ENCODE measurements around the gene INSM1. TPM values are rescaled to one million over a fixed set of nuclear protein-coding genes. Genes with fewer than 3 reads are reported as not detected.

INSM1 gene
- polyA plus RNA-seq, 1 of the 3 experiments (the other 2 are of a cell fraction), result not detected

- no peak for TF ChIP-seq CHD2 (IDR thresholded peaks at IDR 0.05; ENCODE audit: low read length, partially characterized antibody)
- TF ChIP-seq GABPA (IDR thresholded peaks at IDR 0.05; ENCODE audit: low read depth), result no peak
- no peak overlapping the region for H3K4me3 ChIP-seq (ENCODE audit: low read depth in 2 of 2, low read length in 1 of 2)
- no peaks in the 10 kb centered on the region for H3K9me3 ChIP-seq
- POLR2A ChIA-PET, result no interaction called here
- H3K9me2 ChIP-seq, result no peaks in the 10 kb centered on the region
- no peaks in the 10 kb centered on the region for H3K79me2 ChIP-seq (ENCODE audit: insufficient read depth)
- H4K20me1 ChIP-seq (ENCODE audit: insufficient read depth), result no peaks in the 10 kb centered on the region
- H3K4me1 ChIP-seq (ENCODE audit: control insufficient read depth in 1 of 2, insufficient read depth in 2 of 2, low read depth in 1 of 2, low read length in 1 of 2), result no peaks in the 10 kb centered on the region; a peak in 1 of 4 replicates
- H3F3A ChIP-seq (replicated peaks; ENCODE audit: insufficient read depth), result peaks cover 4% of the 10 kb centered on the region
- WGBS (ENCODE audit: low lambda C conversion rate), result 10% methylated on average over 8 of the region's 19 CpGs
- DNase-seq, result peak; percentile 39
- H3K27me3 ChIP-seq (ENCODE audit: insufficient read depth), result peaks cover 82% of the 10 kb centered on the region
- H3K27ac ChIP-seq (ENCODE audit: low read depth in 2 of 2, low read length in 1 of 2), result no peak overlapping the region
- no peak overlapping the region for H3K9ac ChIP-seq
- no peak overlapping the region for H3K4me2 ChIP-seq
- no peaks in the 10 kb centered on the region for H3K36me3 ChIP-seq (replicated peaks in 1 of 2; ENCODE audit: control insufficient read depth in 1 of 2, insufficient read depth in 2 of 2, low read length in 1 of 2)
- no peak overlapping the region for H2AFZ ChIP-seq (ENCODE audit: low read depth)
- CTCF ChIA-PET, result interaction anchor here (1.4 kb wide), 1 partner anchor 227 kb away, joined by 6 read pairs; no protein-coding TSS in a partner anchor
Observed at GRCh38 chr20:20366551-20366875, 1.4 kb upstream of the INSM1 start.

- DNase-seq, result peak; percentile 36
- 7% methylated on average over 39 of the region's 63 CpGs for WGBS (ENCODE audit: low lambda C conversion rate)
- H3K4me2 ChIP-seq, result no peak overlapping the region
Observed at GRCh38 chr20:20366876-20367574, 879 bp upstream of the INSM1 start.

More at GRCh38 chr20:20366876-20367574, 879 bp upstream of the INSM1 start:
- H3K9me3 ChIP-seq, result no peaks in the 10 kb centered on the region
- H3K4me1 ChIP-seq (ENCODE audit: control insufficient read depth in 1 of 2, insufficient read depth in 2 of 2, low read depth in 1 of 2, low read length in 1 of 2), result no peaks in the 10 kb centered on the region; a peak in 1 of 4 replicates
- no peak for TF ChIP-seq MEF2A (IDR thresholded peaks at IDR 0.05; ENCODE audit: borderline replicate concordance, low read depth)
- no peak for TF ChIP-seq MAX (IDR thresholded peaks at IDR 0.05; ENCODE audit: low read depth)
- TF ChIP-seq PBX3 (IDR thresholded peaks at IDR 0.05), result no peak
- no peak for TF ChIP-seq ELF1 (IDR thresholded peaks at IDR 0.05)
- no peak for TF ChIP-seq EP300 (IDR thresholded peaks at IDR 0.05; ENCODE audit: borderline replicate concordance in 1 of 2, low read depth in 1 of 2, low read length in 1 of 2)
- no peak for TF ChIP-seq EZH2phosphoT487 (IDR thresholded peaks at IDR 0.05; ENCODE audit: borderline replicate concordance, low read depth)
- TF ChIP-seq FOSL2 (IDR thresholded peaks at IDR 0.05; ENCODE audit: borderline replicate concordance, low read depth), result no peak
- TF ChIP-seq YY1 (IDR thresholded peaks at IDR 0.05; ENCODE audit: low read depth), result no peak
- TF ChIP-seq MXI1 (IDR thresholded peaks at IDR 0.05; ENCODE audit: low read depth, low read length), result no peak
- no peak for TF ChIP-seq CHD2 (IDR thresholded peaks at IDR 0.05; ENCODE audit: low read length, partially characterized antibody)
- no peaks in the 10 kb centered on the region for H3K79me2 ChIP-seq (ENCODE audit: insufficient read depth)
- no peak overlapping the region for H3K27ac ChIP-seq (ENCODE audit: low read depth in 2 of 2, low read length in 1 of 2)
- H3K27me3 ChIP-seq (ENCODE audit: insufficient read depth), result peaks cover 82% of the 10 kb centered on the region
- peaks cover 4% of the 10 kb centered on the region for H3F3A ChIP-seq (replicated peaks; ENCODE audit: insufficient read depth)
- no peaks in the 10 kb centered on the region for H4K20me1 ChIP-seq (ENCODE audit: insufficient read depth)
- no peak overlapping the region for H3K4me3 ChIP-seq (ENCODE audit: low read depth in 2 of 2, low read length in 1 of 2)
- POLR2A ChIA-PET, result no interaction called here
- H2AFZ ChIP-seq (ENCODE audit: low read depth), result no peak overlapping the region
- H3K9ac ChIP-seq, result no peak overlapping the region
- CTCF ChIA-PET, result interaction anchor here (1.1 to 1.4 kb wide), 2 partner anchors 8 to 227 kb away, joined by 3 to 6 read pairs; no protein-coding TSS in a partner anchor
- H3K9me2 ChIP-seq, result no peaks in the 10 kb centered on the region
- no peaks in the 10 kb centered on the region for H3K36me3 ChIP-seq (replicated peaks in 1 of 2; ENCODE audit: control insufficient read depth in 1 of 2, insufficient read depth in 2 of 2, low read length in 1 of 2)

Data from SK-N-SH (cell line).